Ovary (tissue), 3 donors: Measurements from ENCODE around the gene CCDC187.

ENCODE experiments used
- EP300 ChIP-seq: sonication (generic); formaldehyde crosslinking; IDR thresholded peaks from one replicate; pipeline ENCODE4 v1.6.1; 2017; ENCODE audit warnings: antibody characterized with exemption
- POLR2A ChIP-seq: fragments of 450-650 bp; IDR thresholded peaks from one replicate; pipeline ENCODE4 v1.6.1; 2017; ENCODE audit warnings: antibody characterized with exemption, mild to moderate bottlenecking, moderate library complexity
- TF ChIP-seq, protein P1 (sequence below), 3 donors: fragments of 450-650 bp in 2 of 3; fragments of 200-600 bp in 1 of 3; IDR thresholded peaks; one replicate each; pipeline versions ENCODE4 v1.5.1 to v1.8.0; 2016 to 2022; ENCODE audit warnings: antibody characterized with exemption in 3 of 3, mild to moderate bottlenecking in 1 of 3
- donor health status: DM: no; HTN: no; CAD: no.

DNA sequence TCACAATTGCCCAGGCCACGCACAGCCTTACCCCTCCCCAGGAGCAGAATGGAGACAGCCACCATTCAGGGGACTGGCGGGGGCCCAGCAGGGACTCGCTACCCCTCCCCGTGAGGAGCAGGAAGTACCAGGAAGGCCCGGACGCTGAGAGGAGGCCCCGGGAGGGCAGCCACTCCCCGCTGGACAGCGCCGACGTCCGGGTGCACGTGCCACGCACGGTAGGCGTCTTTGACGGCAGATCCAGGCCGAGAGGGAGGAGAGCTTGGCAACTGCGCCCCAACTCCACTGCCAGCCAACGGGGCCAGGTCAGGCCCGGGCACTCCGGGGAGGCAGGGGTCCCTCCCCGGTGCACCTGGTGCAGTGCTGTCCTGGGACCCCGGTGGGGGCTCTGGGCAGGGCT, 45.7 kb upstream of the CCDC187 start:
- TF ChIP-seq, protein P1, sequence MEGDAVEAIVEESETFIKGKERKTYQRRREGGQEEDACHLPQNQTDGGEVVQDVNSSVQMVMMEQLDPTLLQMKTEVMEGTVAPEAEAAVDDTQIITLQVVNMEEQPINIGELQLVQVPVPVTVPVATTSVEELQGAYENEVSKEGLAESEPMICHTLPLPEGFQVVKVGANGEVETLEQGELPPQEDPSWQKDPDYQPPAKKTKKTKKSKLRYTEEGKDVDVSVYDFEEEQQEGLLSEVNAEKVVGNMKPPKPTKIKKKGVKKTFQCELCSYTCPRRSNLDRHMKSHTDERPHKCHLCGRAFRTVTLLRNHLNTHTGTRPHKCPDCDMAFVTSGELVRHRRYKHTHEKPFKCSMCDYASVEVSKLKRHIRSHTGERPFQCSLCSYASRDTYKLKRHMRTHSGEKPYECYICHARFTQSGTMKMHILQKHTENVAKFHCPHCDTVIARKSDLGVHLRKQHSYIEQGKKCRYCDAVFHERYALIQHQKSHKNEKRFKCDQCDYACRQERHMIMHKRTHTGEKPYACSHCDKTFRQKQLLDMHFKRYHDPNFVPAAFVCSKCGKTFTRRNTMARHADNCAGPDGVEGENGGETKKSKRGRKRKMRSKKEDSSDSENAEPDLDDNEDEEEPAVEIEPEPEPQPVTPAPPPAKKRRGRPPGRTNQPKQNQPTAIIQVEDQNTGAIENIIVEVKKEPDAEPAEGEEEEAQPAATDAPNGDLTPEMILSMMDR (IDR thresholded peaks at IDR 0.05) = no peak
- TF ChIP-seq EP300 (no peak), POLR2A (no peak)
